Measurements from ENCODE around the gene SSH2.
"Not testable (repeated sequence)": the region's sequence is repeated elsewhere in the genome, so short reads cannot be mapped to it uniquely, and the experiment has no call there.

The SSH2 gene

GRCh38 chr17:29835435-29836351 is 94.3 kb downstream of the SSH2 start:
- no peak for DNase-seq

- no peak for DNase-seq
These were observed 96.2 kb downstream of the SSH2 start for GRCh38 chr17:29833801-29834200.

GRCh38 chr17:29828676-29829284 is 101.2 kb downstream of the SSH2 start:
- peak in 1 of 2 donors; percentile 10 for DNase-seq

- no peak for DNase-seq
These were observed 102.8 kb downstream of the SSH2 start for GRCh38 chr17:29827179-29827578.

GRCh38 chr17:29826114-29826692 is 103.8 kb downstream of the SSH2 start:
- DNase-seq: no peak

- DNase-seq: no peak
These were observed 104.4 kb downstream of the SSH2 start for GRCh38 chr17:29825604-29826003.

- no peak for DNase-seq
These were observed 108.1 kb downstream of the SSH2 start for GRCh38 chr17:29821897-29822296.

- DNase-seq: no peak
These were observed 109.6 kb downstream of the SSH2 start for GRCh38 chr17:29820425-29820824.

GRCh38 chr17:29807520-29808361 is 122.3 kb downstream of the SSH2 start:
- peak; percentile 70 to 75 for DNase-seq

- no peak for DNase-seq
These were observed 127.8 kb downstream of the SSH2 start for GRCh38 chr17:29802246-29802645.

- DNase-seq: no peak
These were observed 129.6 kb downstream of the SSH2 start for GRCh38 chr17:29800457-29800856.

- no peak for DNase-seq
These were observed 133.4 kb downstream of the SSH2 start for GRCh38 chr17:29796652-29797051.

GRCh38 chr17:29793501-29793900 is 136.5 kb downstream of the SSH2 start:
- no peak for DNase-seq

GRCh38 chr17:29791336-29792080 is 138.5 kb downstream of the SSH2 start:
- no peak for DNase-seq

- DNase-seq: no peak
These were observed 140.5 kb downstream of the SSH2 start for GRCh38 chr17:29789196-29790170.

- no peak for DNase-seq
These were observed 142.0 kb downstream of the SSH2 start for GRCh38 chr17:29787995-29788394.

- no peak for DNase-seq
These were observed 147.1 kb downstream of the SSH2 start for GRCh38 chr17:29782917-29783316.

- not testable (repeated sequence) for DNase-seq
These were observed 150.2 kb downstream of the SSH2 start for GRCh38 chr17:29779812-29780190.

GRCh38 chr17:29778956-29779811 is 150.8 kb downstream of the SSH2 start:
- DNase-seq: peak; percentile 81 to 83

GRCh38 chr17:29777663-29778062 is 152.4 kb downstream of the SSH2 start:
- DNase-seq: no peak

All from CD4-positive, alpha-beta T cell treated with Interleukin-4 for 1 hour (primary cell).